Stimulated activated CD8-positive, alpha-beta memory T cell treated with anti-CD3 and anti-CD28 coated beads, Interleukin-4, amount 100 ng/mL, for 1 hour (primary cell): ENCODE data around the gene CYP21A2.
"Not testable (repeated sequence)": the region's sequence is repeated elsewhere in the genome, so short reads cannot be mapped to it uniquely, and the experiment has no call there.

ENCODE experiments used
- DNase-seq, 2 donors: peaks; one replicate each; pipeline ENCODE4 v3.0.0-alpha.2; 2020; ENCODE audit warnings: low read depth in 2 of 2, low spot score in 1 of 2

The CYP21A2 gene

DNA sequence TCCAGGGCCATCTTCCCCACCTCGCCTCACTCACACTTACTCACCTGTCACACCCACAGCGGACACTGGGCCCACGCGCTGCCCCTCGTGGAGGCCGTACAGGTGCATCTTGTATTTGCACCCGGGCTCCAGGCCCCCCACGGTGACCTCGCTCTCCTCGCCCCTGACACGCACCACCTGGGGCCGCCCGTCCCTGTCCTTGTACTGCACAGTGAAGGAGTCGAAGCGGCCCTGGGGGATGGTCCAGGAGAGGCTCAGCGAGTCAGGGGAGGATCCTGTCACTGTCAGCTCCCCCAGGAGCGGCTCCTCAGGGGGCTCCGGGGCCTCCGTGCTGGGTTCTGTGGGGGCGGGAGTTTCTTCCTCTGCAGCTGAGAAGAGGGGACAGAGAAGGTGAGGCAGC is 14.4 kb downstream of the CYP21A2 start:
- DNase-seq, result not testable (repeated sequence)

GRCh38 chr6:32053314-32053713 is 15.1 kb downstream of the CYP21A2 start:
- DNase-seq, result not testable (repeated sequence)

DNA sequence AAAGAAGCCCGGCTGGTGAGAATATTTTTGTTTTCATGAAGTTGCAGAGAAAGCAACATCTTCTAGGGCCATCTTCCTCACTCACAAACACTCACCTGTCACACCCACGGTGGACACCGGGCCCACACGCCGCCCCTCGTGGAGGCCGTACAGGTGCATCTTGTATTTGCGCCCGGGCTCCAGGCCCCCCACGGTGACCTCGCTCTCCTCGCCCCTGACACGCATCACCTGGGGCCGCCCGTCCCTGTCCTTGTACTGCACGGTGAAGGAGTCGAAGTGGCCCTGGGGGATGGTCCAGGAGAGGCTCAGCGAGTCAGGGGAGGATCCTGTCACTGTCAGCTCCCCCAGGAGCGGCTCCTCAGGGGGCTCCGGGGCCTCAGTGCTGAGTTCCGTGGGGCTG is 17.5 kb downstream of the CYP21A2 start:
- DNase-seq, result not testable (repeated sequence)

- DNase-seq, result no peak
Measured at GRCh38 chr6:32056254-32056653, 18.0 kb downstream of the CYP21A2 start.

DNA sequence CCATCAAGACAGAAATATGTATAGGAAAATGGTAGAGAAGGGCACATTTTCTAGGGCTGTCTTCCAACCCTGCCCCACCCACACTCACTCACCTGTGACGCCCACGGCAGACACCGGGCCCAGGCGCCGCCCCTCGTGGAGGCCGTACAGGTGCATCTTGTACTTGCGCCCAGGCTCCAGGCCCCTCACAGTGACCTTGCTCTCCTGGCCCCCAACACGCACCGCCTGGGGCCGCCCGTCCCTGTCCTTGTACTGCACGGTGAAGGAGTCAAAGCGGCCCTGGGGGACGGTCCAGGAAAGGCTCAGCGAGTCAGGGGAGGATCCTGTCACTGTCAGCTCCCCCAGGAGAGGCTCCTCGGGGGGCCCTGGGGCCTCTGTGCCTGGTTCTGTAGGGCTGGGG is 19.8 kb downstream of the CYP21A2 start:
- DNase-seq, result no peak

GRCh38 chr6:32058511-32058963 is 20.3 kb downstream of the CYP21A2 start:
- DNase-seq, result no peak

DNA sequence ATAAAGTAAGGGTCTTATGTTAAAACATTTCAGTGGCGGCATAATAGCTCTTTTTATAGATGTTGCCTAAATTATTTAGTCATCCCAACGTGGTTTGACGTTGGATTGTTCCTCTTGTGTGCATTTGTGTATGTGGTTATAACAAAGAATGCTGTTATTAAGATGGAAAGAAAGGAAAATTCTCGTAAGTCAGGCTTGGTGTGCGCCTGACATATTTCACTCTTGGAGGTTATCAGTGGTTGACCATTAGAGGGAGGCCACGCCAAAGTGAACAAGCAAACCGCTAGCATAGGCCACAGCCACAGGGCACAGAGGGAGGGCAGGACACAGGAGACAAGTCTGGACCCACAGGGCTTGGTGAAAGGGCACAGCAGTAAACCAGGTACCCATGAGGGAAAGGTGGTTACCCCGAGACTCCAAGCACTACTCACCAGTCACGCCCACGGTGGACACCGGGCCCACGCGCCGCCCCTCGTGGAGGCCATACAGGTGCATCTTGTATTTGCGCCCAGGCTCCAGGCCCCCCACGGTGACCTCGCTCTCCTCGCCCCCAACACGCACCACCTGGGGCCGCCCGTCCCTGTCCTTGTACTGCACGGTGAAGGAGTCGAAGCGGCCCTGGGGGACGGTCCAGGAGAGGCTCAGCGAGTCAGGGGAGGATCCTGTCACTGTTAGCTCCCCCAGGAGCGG is 22.9 kb downstream of the CYP21A2 start:
- no peak for DNase-seq

DNA sequence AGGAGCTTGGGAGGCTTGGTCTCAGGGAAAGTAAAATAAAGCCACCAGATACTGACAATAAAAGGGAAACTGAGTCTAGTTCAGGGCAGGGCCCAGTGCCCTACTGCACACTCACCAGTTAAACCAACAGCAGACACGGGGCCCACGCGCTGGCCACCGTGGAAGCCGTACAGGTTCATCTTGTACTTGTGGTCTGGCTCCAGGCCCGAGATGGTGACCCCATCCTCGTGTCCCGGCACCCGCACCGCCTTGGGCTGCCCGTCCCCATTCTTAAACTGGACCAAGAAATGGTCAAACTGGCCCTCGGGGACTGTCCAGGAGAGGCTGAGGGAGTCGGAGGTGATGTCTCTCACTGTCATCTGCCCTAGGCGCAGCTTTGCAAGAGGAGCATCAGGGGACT is 26.5 kb downstream of the CYP21A2 start:
- DNase-seq, result no peak

DNA sequence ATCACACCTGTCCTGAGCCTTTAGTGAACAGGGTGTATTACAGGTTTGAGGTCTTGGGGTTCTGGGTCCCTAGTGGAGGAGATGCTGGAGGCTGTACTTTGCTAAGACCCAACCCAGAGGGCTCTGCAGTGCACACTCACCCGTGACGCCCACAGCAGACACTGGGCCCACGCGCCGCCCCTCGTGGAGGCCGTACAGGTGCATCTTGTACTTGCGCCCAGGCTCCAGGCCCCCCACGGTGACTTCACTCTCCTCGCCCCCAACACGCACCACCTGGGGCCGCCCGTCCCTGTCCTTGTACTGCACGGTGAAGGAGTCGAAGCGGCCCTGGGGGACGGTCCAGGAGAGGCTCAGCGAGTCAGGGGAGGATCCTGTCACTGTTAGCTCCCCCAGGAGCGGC is 29.3 kb downstream of the CYP21A2 start:
- DNase-seq, result not testable (repeated sequence)

- DNase-seq, result not testable (repeated sequence)
Measured at GRCh38 chr6:32068315-32068714, 30.1 kb downstream of the CYP21A2 start.

- no peak for DNase-seq
Measured at GRCh38 chr6:32068867-32069266, 30.7 kb downstream of the CYP21A2 start.

- DNase-seq, result no peak
Measured at GRCh38 chr6:32069460-32069859, 31.2 kb downstream of the CYP21A2 start.

- DNase-seq, result no peak
Measured at GRCh38 chr6:32069878-32070515, 31.8 kb downstream of the CYP21A2 start.

DNA sequence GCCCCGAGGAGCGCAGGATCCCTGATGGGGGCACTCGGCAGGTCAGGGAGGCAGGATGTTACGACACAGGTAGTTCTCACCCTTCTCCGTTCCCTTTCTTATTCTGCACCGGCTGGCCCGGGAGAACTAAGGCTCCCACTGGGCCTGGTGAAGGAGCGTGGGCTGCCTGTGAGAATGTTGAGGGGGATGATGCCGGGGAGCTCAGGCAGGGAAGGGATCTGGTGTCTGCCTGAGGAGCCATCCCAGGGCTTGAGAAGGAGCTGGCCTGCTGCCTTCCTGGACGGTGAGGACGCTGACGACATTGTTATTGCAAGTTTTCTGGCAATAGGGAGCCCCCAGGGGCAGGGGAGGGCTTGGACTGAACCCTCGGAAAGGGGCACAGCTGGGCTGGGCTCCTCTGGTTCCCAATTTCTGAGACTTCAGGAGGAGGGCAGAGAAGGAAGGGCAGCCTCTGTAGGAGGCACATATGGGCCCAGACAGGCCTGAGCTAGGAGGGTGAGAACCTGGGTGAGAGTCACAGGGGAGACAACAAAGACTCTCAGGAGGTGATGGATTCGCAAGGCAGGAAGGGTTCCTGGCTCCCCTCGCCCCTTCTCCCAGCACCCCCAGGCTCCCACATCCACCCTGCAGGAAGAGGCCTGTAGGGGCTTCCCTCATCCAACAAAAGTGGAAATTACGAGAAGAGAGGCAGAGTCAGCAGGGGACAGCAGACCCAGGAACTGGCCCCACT is 32.8 kb downstream of the CYP21A2 start:
- no peak for DNase-seq

- DNase-seq, result no peak
Measured at GRCh38 chr6:32073101-32073500, 34.9 kb downstream of the CYP21A2 start.

DNA sequence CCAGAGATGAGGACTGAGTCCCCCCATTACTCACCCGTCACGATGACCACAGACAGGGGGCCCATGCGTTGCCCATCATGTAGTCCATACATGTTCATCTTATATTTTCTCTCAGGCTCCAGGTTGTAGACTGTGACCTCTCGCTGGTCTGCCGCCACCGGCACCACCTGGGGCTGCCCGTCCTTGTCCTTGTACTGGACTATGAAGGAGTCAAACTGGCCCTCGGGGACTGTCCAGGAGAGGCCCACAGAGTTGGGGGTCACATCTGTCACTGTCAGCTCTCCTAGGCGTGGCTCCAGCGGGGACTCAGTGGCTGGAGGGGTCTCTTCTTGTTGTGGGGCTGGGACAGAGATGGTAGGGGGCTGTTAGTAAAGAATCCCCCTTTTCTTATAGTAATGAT is 35.4 kb downstream of the CYP21A2 start:
- DNase-seq, result no peak

- no peak for DNase-seq
Measured at GRCh38 chr6:32074996-32075532, 36.8 kb downstream of the CYP21A2 start.

- no peak for DNase-seq
Measured at GRCh38 chr6:32075781-32076180, 37.6 kb downstream of the CYP21A2 start.

DNA sequence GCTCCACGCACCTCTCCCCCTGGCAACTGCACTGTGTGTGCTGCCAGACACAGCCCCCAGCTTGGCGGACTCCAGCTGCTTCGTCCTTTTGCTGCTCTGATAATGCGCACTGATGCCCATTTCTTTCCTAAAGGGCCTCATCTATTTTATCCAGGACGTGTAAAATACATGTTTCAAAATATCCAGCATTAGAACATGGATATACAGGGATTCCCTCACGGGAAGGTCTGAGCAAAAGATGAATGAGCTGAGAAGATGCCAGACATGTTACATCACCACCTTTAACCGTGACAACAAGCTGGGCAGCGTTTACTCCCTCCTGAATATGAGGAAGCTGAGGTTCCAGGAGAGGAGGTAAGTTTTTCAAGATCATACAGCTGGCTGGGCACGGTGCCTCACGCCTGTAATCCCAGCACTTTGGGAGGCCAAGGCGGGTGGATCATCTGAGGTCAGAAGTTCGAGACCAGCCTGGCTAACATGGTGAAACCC is 38.1 kb downstream of the CYP21A2 start:
- no peak for DNase-seq

GRCh38 chr6:32079566-32080290 is 41.5 kb downstream of the CYP21A2 start:
- DNase-seq, result no peak
